ENCODE measurements around the gene PNMT.

GRCh38 chr17:39653662-39654331, 14.5 kb upstream of the PNMT start:
- TF ChIP-seq CTCF (IDR thresholded peaks at IDR 0.05): peak; percentile 61 to 79
- no peak for TF ChIP-seq POLR2A (IDR thresholded peaks at IDR 0.05)
- TF ChIP-seq EP300 (IDR thresholded peaks at IDR 0.05): no peak
